ENCODE data around the gene KCNJ6.

Gene KCNJ6

GRCh38 chr21:37623183-37623582 lies 293.1 kb downstream of the KCNJ6 start:
- Histone ChIP-seq H3K4me1 (ENCODE audit: control insufficient read depth, insufficient read depth, low read length) (peaks cover 9% of the 10 kb centered on the region), H3K4me3 (ENCODE audit: insufficient read depth, low read depth, low read length) (no peak overlapping the region), H3K27me3 (ENCODE audit: control insufficient read depth, insufficient read depth, low read length, poor library complexity, severe bottlenecking) (no peaks in the 10 kb centered on the region), H3K36me3 (ENCODE audit: control insufficient read depth, insufficient read depth, low read length) (no peaks in the 10 kb centered on the region), H3K9me3 (ENCODE audit: control insufficient read depth, low read length) (no peaks in the 10 kb centered on the region), H3K27ac (ENCODE audit: insufficient read depth, low read depth, low read length, poor library complexity, severe bottlenecking) (no peak overlapping the region)
- 81 to 89% methylated on average over 3 of the region's 3 CpGs for WGBS, 2 experiments

GRCh38 chr21:37622755-37623154 lies 293.5 kb downstream of the KCNJ6 start:
- H3K9me3 ChIP-seq (ENCODE audit: control insufficient read depth, low read length), result no peaks in the 10 kb centered on the region
- no peak overlapping the region for H3K27ac ChIP-seq (ENCODE audit: insufficient read depth, low read depth, low read length, poor library complexity, severe bottlenecking)
- no peak overlapping the region for H3K4me3 ChIP-seq (ENCODE audit: insufficient read depth, low read depth, low read length)
- H3K4me1 ChIP-seq (ENCODE audit: control insufficient read depth, insufficient read depth, low read length), result peaks cover 9% of the 10 kb centered on the region
- H3K27me3 ChIP-seq (ENCODE audit: control insufficient read depth, insufficient read depth, low read length, poor library complexity, severe bottlenecking), result no peaks in the 10 kb centered on the region
- 93% methylated on average over 8 of the region's 8 CpGs for WGBS, 2 experiments
- H3K36me3 ChIP-seq (ENCODE audit: control insufficient read depth, insufficient read depth, low read length), result no peaks in the 10 kb centered on the region

DNA sequence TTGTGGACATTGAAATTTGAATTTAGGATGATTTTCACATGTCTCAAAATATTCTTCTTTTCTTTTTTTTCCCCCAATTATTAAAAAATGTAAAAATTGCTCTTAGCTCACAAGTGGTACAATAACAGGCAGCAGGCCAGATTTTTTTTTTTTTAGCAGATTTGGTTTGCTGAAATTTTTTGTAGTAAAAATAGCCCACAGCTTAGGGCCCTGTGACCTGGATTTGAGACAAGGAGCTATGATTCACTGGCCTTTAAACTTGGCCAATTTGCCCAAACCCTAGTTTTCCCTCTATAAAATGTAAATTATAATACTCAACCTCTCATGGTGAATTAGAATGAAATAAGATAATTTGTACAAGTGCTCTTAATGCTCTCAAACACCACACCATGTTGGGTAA lies 295.9 kb downstream of the KCNJ6 start:
- no peak overlapping the region for H3K4me3 ChIP-seq (ENCODE audit: insufficient read depth, low read depth, low read length)
- H3K4me1 ChIP-seq (ENCODE audit: control insufficient read depth, insufficient read depth, low read length), result peaks cover 5% of the 10 kb centered on the region
- H3K27ac ChIP-seq (ENCODE audit: insufficient read depth, low read depth, low read length, poor library complexity, severe bottlenecking), result no peak overlapping the region
- H3K27me3 ChIP-seq (ENCODE audit: control insufficient read depth, insufficient read depth, low read length, poor library complexity, severe bottlenecking), result no peaks in the 10 kb centered on the region
- no peaks in the 10 kb centered on the region for H3K9me3 ChIP-seq (ENCODE audit: control insufficient read depth, low read length)
- no peaks in the 10 kb centered on the region for H3K36me3 ChIP-seq (ENCODE audit: control insufficient read depth, insufficient read depth, low read length)

DNA sequence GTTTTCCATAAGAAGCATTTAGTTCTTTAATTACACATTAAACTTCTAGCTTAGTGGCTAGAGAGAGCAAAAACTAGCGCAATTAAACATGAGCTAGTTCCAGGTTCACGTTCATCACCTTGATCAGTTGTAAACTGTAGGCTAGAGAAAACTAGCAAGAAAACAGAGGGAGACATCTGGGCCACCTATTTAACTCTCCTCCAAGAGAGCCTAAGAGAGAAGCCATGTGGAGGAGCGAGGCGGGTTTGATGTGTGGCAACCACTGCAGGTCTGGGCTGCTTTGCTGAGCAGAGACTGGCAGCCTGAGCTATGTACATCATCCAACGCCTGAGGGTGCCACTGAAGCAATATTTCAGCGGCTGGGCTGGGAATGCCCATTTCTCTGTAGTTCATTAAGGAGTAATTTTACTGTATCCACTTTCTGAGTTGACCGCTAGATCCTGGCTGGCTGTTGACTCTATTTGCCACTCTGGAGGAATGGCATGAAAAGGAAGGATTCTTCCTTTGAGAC lies 296.7 kb downstream of the KCNJ6 start:
- H3K36me3 ChIP-seq (ENCODE audit: control insufficient read depth, insufficient read depth, low read length), result no peaks in the 10 kb centered on the region
- H3K4me3 ChIP-seq (ENCODE audit: insufficient read depth, low read depth, low read length), result no peak overlapping the region
- no peaks in the 10 kb centered on the region for H3K9me3 ChIP-seq (ENCODE audit: control insufficient read depth, low read length)
- peaks cover 5% of the 10 kb centered on the region for H3K4me1 ChIP-seq (ENCODE audit: control insufficient read depth, insufficient read depth, low read length)
- H3K27me3 ChIP-seq (ENCODE audit: control insufficient read depth, insufficient read depth, low read length, poor library complexity, severe bottlenecking), result no peaks in the 10 kb centered on the region
- WGBS, 2 experiments, result 82 to 89% methylated on average over 7 of the region's 7 CpGs
- no peak overlapping the region for H3K27ac ChIP-seq (ENCODE audit: insufficient read depth, low read depth, low read length, poor library complexity, severe bottlenecking)

GRCh38 chr21:37618081-37618480 lies 298.2 kb downstream of the KCNJ6 start:
- no peak overlapping the region for H3K4me3 ChIP-seq (ENCODE audit: insufficient read depth, low read depth, low read length)
- H3K9me3 ChIP-seq (ENCODE audit: control insufficient read depth, low read length), result no peaks in the 10 kb centered on the region
- H3K27ac ChIP-seq (ENCODE audit: insufficient read depth, low read depth, low read length, poor library complexity, severe bottlenecking), result no peak overlapping the region
- H3K36me3 ChIP-seq (ENCODE audit: control insufficient read depth, insufficient read depth, low read length), result no peaks in the 10 kb centered on the region
- WGBS, 2 experiments, result 93 to 95% methylated on average over 7 of the region's 7 CpGs
- H3K27me3 ChIP-seq (ENCODE audit: control insufficient read depth, insufficient read depth, low read length, poor library complexity, severe bottlenecking), result no peaks in the 10 kb centered on the region
- peaks cover 4% of the 10 kb centered on the region for H3K4me1 ChIP-seq (ENCODE audit: control insufficient read depth, insufficient read depth, low read length)

DNA sequence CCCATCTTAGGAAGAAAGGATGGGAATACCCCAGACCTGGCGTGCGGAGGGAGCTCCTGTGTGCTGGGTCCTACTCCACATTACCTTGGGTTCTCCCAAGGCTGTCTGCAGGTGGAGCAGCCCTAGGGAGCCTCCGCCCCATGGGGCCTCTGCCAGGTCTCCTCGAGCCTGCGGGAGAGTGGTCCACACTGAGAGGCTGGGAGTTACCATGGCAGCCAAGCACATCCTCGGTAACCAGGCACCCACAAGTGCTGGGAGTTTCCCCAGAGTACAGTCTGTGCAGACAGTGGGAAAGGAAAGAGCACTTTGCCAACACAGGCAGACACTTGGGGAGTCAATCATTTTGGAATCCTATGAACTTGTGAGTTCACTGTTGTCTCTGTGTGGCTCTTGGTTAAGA lies 300.3 kb downstream of the KCNJ6 start:
- no peak overlapping the region for H3K27ac ChIP-seq (ENCODE audit: insufficient read depth, low read depth, low read length, poor library complexity, severe bottlenecking)
- H3K36me3 ChIP-seq (ENCODE audit: control insufficient read depth, insufficient read depth, low read length), result no peaks in the 10 kb centered on the region
- no peak overlapping the region for H3K4me3 ChIP-seq (ENCODE audit: insufficient read depth, low read depth, low read length)
- no peaks in the 10 kb centered on the region for H3K4me1 ChIP-seq (ENCODE audit: control insufficient read depth, insufficient read depth, low read length)
- H3K9me3 ChIP-seq (ENCODE audit: control insufficient read depth, low read length), result no peaks in the 10 kb centered on the region
- WGBS, 2 experiments, result 95% methylated on average over 6 of the region's 6 CpGs
- H3K27me3 ChIP-seq (ENCODE audit: control insufficient read depth, insufficient read depth, low read length, poor library complexity, severe bottlenecking), result no peaks in the 10 kb centered on the region

DNA sequence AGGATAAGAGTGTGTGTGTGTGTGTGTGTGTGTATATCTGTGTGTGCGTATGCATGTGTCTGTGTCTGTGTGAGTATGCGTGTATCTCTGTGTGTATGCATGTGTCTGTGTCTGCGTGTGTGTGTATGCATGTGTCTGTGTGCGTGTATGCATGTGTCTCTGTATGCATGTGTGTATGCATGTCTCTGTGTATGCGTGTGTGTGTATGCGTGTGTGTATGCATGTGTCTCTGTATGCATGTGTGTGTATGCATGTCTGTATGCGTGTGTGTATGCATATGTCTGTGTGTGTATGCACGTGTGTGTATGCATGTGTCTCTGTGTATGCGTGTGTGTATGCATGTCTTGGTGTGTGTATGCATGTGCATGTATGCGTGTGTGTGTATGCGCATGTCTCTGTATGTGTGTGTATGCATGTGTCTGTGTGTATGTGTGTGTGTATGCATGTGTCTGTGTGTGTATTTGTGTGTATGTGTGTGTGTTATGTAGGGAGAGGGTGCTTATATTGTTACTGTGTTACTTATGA lies 301.8 kb downstream of the KCNJ6 start:
- Histone ChIP-seq H3K4me1 (ENCODE audit: control insufficient read depth, insufficient read depth, low read length) (no peaks in the 10 kb centered on the region), H3K9me3 (ENCODE audit: control insufficient read depth, low read length) (no peaks in the 10 kb centered on the region), H3K27me3 (ENCODE audit: control insufficient read depth, insufficient read depth, low read length, poor library complexity, severe bottlenecking) (no peaks in the 10 kb centered on the region), H3K4me3 (ENCODE audit: insufficient read depth, low read depth, low read length) (no peak overlapping the region), H3K27ac (ENCODE audit: insufficient read depth, low read depth, low read length, poor library complexity, severe bottlenecking) (no peak overlapping the region), H3K36me3 (ENCODE audit: control insufficient read depth, insufficient read depth, low read length) (no peaks in the 10 kb centered on the region)
- WGBS, 2 experiments, result 90 to 95% methylated on average over 11 of the region's 11 CpGs

DNA sequence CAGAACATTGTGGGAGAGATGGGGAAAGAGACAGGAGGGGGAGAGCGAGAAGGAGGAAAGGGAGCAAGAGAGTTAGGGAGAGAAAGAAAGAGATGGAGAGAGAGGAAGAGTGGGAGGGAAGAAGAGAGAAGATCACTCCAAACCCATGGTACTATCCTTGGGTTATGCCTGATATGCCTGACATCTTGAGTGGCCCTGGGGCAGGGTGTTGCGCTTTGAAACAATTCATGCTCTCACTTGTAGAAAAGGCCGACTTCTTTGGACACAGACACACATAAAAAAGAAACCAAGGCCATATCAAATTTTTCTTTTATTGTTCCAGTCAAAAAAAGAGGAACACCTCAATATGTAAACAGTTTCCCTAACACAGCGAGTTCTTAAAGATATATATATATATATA lies 309.2 kb downstream of the KCNJ6 start:
- Histone ChIP-seq H3K4me1 (ENCODE audit: control insufficient read depth, insufficient read depth, low read length) (no peaks in the 10 kb centered on the region), H3K36me3 (ENCODE audit: control insufficient read depth, insufficient read depth, low read length) (no peaks in the 10 kb centered on the region), H3K4me3 (ENCODE audit: insufficient read depth, low read depth, low read length) (no peak overlapping the region), H3K27me3 (ENCODE audit: control insufficient read depth, insufficient read depth, low read length, poor library complexity, severe bottlenecking) (no peaks in the 10 kb centered on the region), H3K27ac (ENCODE audit: insufficient read depth, low read depth, low read length, poor library complexity, severe bottlenecking) (no peak overlapping the region), H3K9me3 (ENCODE audit: control insufficient read depth, low read length) (no peaks in the 10 kb centered on the region)
- 79 to 80% methylated on average over 3 of the region's 4 CpGs for WGBS, 2 experiments

DNA sequence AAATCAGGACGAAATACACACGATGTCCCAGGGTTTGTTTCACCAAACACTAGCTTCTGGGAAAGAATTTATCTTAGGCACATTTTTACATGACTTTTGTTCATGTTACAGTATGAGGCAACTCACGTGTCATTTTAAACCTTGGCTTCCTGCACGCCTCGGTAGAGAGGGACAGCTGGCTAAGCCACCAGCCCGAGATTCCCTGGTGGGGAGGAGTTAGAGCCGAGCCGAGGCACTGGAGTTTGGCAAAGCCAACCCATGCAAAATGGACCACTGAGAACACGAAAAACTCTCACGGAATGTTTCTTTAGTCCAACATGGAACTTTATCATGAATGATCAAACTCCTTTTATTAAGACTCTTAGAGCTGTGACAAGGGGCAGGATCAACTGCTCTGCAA lies 309.7 kb downstream of the KCNJ6 start:
- no peaks in the 10 kb centered on the region for H3K9me3 ChIP-seq (ENCODE audit: control insufficient read depth, low read length)
- H3K27me3 ChIP-seq (ENCODE audit: control insufficient read depth, insufficient read depth, low read length, poor library complexity, severe bottlenecking), result no peaks in the 10 kb centered on the region
- no peak overlapping the region for H3K27ac ChIP-seq (ENCODE audit: insufficient read depth, low read depth, low read length, poor library complexity, severe bottlenecking)
- H3K36me3 ChIP-seq (ENCODE audit: control insufficient read depth, insufficient read depth, low read length), result no peaks in the 10 kb centered on the region
- WGBS, 2 experiments, result 95 to 97% methylated on average over 10 of the region's 10 CpGs
- H3K4me1 ChIP-seq (ENCODE audit: control insufficient read depth, insufficient read depth, low read length), result no peaks in the 10 kb centered on the region
- H3K4me3 ChIP-seq (ENCODE audit: insufficient read depth, low read depth, low read length), result no peak overlapping the region

GRCh38 chr21:37605006-37605405 lies 311.3 kb downstream of the KCNJ6 start:
- no peaks in the 10 kb centered on the region for H3K9me3 ChIP-seq (ENCODE audit: control insufficient read depth, low read length)
- no peak overlapping the region for H3K27ac ChIP-seq (ENCODE audit: insufficient read depth, low read depth, low read length, poor library complexity, severe bottlenecking)
- H3K4me1 ChIP-seq (ENCODE audit: control insufficient read depth, insufficient read depth, low read length), result no peaks in the 10 kb centered on the region
- H3K27me3 ChIP-seq (ENCODE audit: control insufficient read depth, insufficient read depth, low read length, poor library complexity, severe bottlenecking), result no peaks in the 10 kb centered on the region
- H3K36me3 ChIP-seq (ENCODE audit: control insufficient read depth, insufficient read depth, low read length), result no peaks in the 10 kb centered on the region
- H3K4me3 ChIP-seq (ENCODE audit: insufficient read depth, low read depth, low read length), result no peak overlapping the region

- 86 to 92% methylated on average over 1 to 2 of the region's 2 CpGs for WGBS, 2 experiments
- no peaks in the 10 kb centered on the region for H3K4me1 ChIP-seq (ENCODE audit: control insufficient read depth, insufficient read depth, low read length)
These were observed 313.1 kb downstream of the KCNJ6 start for GRCh38 chr21:37603129-37603528.

More at GRCh38 chr21:37603129-37603528, 313.1 kb downstream of the KCNJ6 start:
- Histone ChIP-seq H3K4me3 (ENCODE audit: insufficient read depth, low read depth, low read length) (no peak overlapping the region), H3K9me3 (ENCODE audit: control insufficient read depth, low read length) (no peaks in the 10 kb centered on the region), H3K36me3 (ENCODE audit: control insufficient read depth, insufficient read depth, low read length) (no peaks in the 10 kb centered on the region), H3K27me3 (ENCODE audit: control insufficient read depth, insufficient read depth, low read length, poor library complexity, severe bottlenecking) (no peaks in the 10 kb centered on the region), H3K27ac (ENCODE audit: insufficient read depth, low read depth, low read length, poor library complexity, severe bottlenecking) (no peak overlapping the region)

Data from ectodermal cell (in vitro differentiated cells).